WTC11 (cell line): ENCODE results near the gene KIAA1143. TPM values are rescaled to one million over a fixed set of nuclear protein-coding genes. Genes with fewer than 3 reads are reported as not detected.

Experiments
- AFF4 ChIP-seq: sonication (generic); formaldehyde crosslinking; IDR thresholded peaks from 2 replicates; pipeline ENCODE4 v1.8.1; 2023; ENCODE audit warnings: mild to moderate bottlenecking, missing genetic modification reagents, borderline replicate concordance
- ARID4B ChIP-seq: sonication (generic); formaldehyde crosslinking; IDR thresholded peaks from 2 replicates; pipeline ENCODE4 v1.8.0; 2023; ENCODE audit warnings: missing genetic modification reagents, mild to moderate bottlenecking, borderline replicate concordance
- CREB1 ChIP-seq: sonication (generic); formaldehyde crosslinking; IDR thresholded peaks from 2 replicates; pipeline ENCODE4 v1.8.0; 2023; ENCODE audit warnings: mild to moderate bottlenecking, missing genetic modification reagents
- E2F1 ChIP-seq: sonication (generic); formaldehyde crosslinking; IDR thresholded peaks from 2 replicates; pipeline ENCODE4 v1.8.0; 2022; ENCODE audit warnings: mild to moderate bottlenecking, missing genetic modification reagents
- E2F5 ChIP-seq: sonication (generic); formaldehyde crosslinking; IDR thresholded peaks from 2 replicates; pipeline ENCODE4 v1.8.1; 2022; ENCODE audit warnings: mild to moderate bottlenecking, moderate library complexity, missing genetic modification reagents
- ESRRA ChIP-seq: sonication (generic); formaldehyde crosslinking; IDR thresholded peaks from 2 replicates; pipeline ENCODE4 v1.8.1; 2022; ENCODE audit warnings: mild to moderate bottlenecking, missing genetic modification reagents, borderline replicate concordance
- FOXJ3 ChIP-seq: sonication (generic); formaldehyde crosslinking; IDR thresholded peaks from 2 replicates; pipeline ENCODE4 v1.9.0; 2021; ENCODE audit warnings: missing genetic modification reagents, mild to moderate bottlenecking, borderline replicate concordance
- FOXP1 ChIP-seq: sonication (generic); formaldehyde crosslinking; IDR thresholded peaks from 2 replicates; pipeline ENCODE4 v1.8.0; 2022; ENCODE audit warnings: missing genetic modification reagents, mild to moderate bottlenecking, moderate library complexity, borderline replicate concordance
- GTF2I ChIP-seq: fragments of 250-450 bp; sonication (Bioruptor Pico); conservative IDR thresholded peaks from 2 replicates; pipeline ENCODE4 v1.4.0; 2021; ENCODE audit warnings: mild to moderate bottlenecking
- HMGA2 ChIP-seq: fragments of 250-450 bp; sonication (Bioruptor Pico); IDR thresholded peaks from 2 replicates; pipeline ENCODE4 v1.4.0; 2021; ENCODE audit warnings: mild to moderate bottlenecking, moderate library complexity
- IRF2 ChIP-seq: sonication (generic); formaldehyde crosslinking; IDR thresholded peaks from 2 replicates; pipeline ENCODE4 v1.8.0; 2022; ENCODE audit warnings: low read depth, missing genetic modification reagents, borderline replicate concordance
- MAX ChIP-seq: sonication (generic); formaldehyde crosslinking; IDR thresholded peaks from 2 replicates; pipeline ENCODE4 v1.8.0; 2022; ENCODE audit warnings: mild to moderate bottlenecking, missing genetic modification reagents
- OVOL2 ChIP-seq: fragments of 250-450 bp; sonication (Bioruptor Pico); IDR thresholded peaks from 2 replicates; pipeline ENCODE4 v1.9.0; 2021; ENCODE audit warnings: mild to moderate bottlenecking, borderline replicate concordance
- PRRX2 ChIP-seq: fragments of 250-450 bp; sonication (Bioruptor Pico); IDR thresholded peaks from 2 replicates; pipeline ENCODE4 v1.8.0; 2021; ENCODE audit warnings: mild to moderate bottlenecking
- USF2 ChIP-seq: sonication (generic); formaldehyde crosslinking; IDR thresholded peaks from 2 replicates; pipeline ENCODE4 v1.8.1; 2023; ENCODE audit warnings: mild to moderate bottlenecking, missing genetic modification reagents, moderate library complexity
- ZMAT4 ChIP-seq: fragments of 250-450 bp; sonication (Bioruptor Pico); IDR thresholded peaks from 2 replicates; pipeline ENCODE4 v1.9.0; 2021; ENCODE audit warnings: mild to moderate bottlenecking
- ZNF232 ChIP-seq: sonication (generic); formaldehyde crosslinking; IDR thresholded peaks from 2 replicates; pipeline ENCODE4 v1.8.0; 2022; ENCODE audit warnings: mild to moderate bottlenecking, missing genetic modification reagents
- ZNF512 ChIP-seq: sonication (generic); formaldehyde crosslinking; IDR thresholded peaks from 2 replicates; pipeline ENCODE4 v1.8.1; 2022; ENCODE audit warnings: missing genetic modification reagents, borderline replicate concordance
- ZNF532 ChIP-seq: fragments of 250-450 bp; sonication (Bioruptor Pico); IDR thresholded peaks from 2 replicates; pipeline ENCODE4 v1.9.0; 2021; ENCODE audit warnings: mild to moderate bottlenecking, borderline replicate concordance
- total RNA-seq: library from RNA; stranded (reverse); gene quantifications from 3 replicates; pipeline ENCODE4 v1.2.3, GENCODE V29; 2021

KIAA1143 gene
- total RNA-seq, 1 experiment from 2014 or later, result 55.6 TPM

- TF ChIP-seq E2F5 (CRISPR knock-in tag) (peak; percentile 97), FOXJ3 (CRISPR knock-in tag) (no peak), ZNF512 (CRISPR knock-in tag) (no peak), ZMAT4 (0 out of 2 replicates have a peak, but pooled peaks have one; percentile 54), CREB1 (CRISPR knock-in tag) (peak; percentile 77; the same call in 1 of the 2 replicates), HMGA2 (no peak), PRRX2 (no peak), AFF4 (CRISPR knock-in tag) (no peak), ARID4B (peak; percentile 83), ZNF532 (CRISPR knock-in tag) (no peak), OVOL2 (CRISPR knock-in tag) (no peak), USF2 (CRISPR knock-in tag) (no peak), FOXP1 (CRISPR knock-in tag) (peak; percentile 89; the same call in 1 of the 2 replicates), IRF2 (CRISPR knock-in tag) (no peak), GTF2I (CRISPR knock-in tag) (no peak), ESRRA (CRISPR knock-in tag) (no peak), MAX (peak; percentile 91), E2F1 (CRISPR knock-in tag) (0 out of 2 replicates have a peak, but pooled peaks have one; percentile 30), ZNF232 (CRISPR knock-in tag) (peak; percentile 79)
These were observed at the start of gene KIAA1143, which contains the start of gene KIF15 (continued) for GRCh38 chr3:44761424-44762169.
